ENCODE measurements around the gene GRPEL1.

DNA sequence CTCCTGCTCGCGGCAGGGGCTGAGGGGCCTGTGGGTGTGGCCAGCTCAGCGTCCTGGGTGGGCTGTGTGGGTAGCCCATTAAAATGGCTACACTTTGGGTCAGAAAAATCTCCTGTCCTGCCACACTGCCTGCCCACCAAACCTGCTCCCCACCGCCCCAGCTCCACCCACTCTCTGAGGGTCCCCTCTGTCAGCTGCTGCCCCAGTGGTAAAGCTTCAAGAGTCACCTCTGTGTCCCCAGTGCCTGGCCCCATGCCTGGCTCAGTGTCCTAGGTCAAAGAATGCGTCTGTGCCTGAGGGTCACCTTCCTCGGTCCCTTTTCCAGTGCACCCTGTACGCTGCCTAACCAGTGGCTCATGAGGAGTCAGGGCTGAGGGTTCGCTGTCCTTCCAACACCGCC is 49.6 kb downstream of the GRPEL1 start:
- TF ChIP-seq POLR2AphosphoS5 (IDR thresholded peaks at IDR 0.05; ENCODE audit: low read depth) (no peak), GABPA (IDR thresholded peaks at IDR 0.05; ENCODE audit: low read depth) (no peak), SPI1 (IDR thresholded peaks at IDR 0.05; ENCODE audit: borderline replicate concordance, low read depth) (no peak)
- TF ChIP-seq, protein P1, sequence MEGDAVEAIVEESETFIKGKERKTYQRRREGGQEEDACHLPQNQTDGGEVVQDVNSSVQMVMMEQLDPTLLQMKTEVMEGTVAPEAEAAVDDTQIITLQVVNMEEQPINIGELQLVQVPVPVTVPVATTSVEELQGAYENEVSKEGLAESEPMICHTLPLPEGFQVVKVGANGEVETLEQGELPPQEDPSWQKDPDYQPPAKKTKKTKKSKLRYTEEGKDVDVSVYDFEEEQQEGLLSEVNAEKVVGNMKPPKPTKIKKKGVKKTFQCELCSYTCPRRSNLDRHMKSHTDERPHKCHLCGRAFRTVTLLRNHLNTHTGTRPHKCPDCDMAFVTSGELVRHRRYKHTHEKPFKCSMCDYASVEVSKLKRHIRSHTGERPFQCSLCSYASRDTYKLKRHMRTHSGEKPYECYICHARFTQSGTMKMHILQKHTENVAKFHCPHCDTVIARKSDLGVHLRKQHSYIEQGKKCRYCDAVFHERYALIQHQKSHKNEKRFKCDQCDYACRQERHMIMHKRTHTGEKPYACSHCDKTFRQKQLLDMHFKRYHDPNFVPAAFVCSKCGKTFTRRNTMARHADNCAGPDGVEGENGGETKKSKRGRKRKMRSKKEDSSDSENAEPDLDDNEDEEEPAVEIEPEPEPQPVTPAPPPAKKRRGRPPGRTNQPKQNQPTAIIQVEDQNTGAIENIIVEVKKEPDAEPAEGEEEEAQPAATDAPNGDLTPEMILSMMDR (IDR thresholded peaks at IDR 0.05; ENCODE audit: insufficient read depth, low read length) = no peak
- TF ChIP-seq, protein P2, sequence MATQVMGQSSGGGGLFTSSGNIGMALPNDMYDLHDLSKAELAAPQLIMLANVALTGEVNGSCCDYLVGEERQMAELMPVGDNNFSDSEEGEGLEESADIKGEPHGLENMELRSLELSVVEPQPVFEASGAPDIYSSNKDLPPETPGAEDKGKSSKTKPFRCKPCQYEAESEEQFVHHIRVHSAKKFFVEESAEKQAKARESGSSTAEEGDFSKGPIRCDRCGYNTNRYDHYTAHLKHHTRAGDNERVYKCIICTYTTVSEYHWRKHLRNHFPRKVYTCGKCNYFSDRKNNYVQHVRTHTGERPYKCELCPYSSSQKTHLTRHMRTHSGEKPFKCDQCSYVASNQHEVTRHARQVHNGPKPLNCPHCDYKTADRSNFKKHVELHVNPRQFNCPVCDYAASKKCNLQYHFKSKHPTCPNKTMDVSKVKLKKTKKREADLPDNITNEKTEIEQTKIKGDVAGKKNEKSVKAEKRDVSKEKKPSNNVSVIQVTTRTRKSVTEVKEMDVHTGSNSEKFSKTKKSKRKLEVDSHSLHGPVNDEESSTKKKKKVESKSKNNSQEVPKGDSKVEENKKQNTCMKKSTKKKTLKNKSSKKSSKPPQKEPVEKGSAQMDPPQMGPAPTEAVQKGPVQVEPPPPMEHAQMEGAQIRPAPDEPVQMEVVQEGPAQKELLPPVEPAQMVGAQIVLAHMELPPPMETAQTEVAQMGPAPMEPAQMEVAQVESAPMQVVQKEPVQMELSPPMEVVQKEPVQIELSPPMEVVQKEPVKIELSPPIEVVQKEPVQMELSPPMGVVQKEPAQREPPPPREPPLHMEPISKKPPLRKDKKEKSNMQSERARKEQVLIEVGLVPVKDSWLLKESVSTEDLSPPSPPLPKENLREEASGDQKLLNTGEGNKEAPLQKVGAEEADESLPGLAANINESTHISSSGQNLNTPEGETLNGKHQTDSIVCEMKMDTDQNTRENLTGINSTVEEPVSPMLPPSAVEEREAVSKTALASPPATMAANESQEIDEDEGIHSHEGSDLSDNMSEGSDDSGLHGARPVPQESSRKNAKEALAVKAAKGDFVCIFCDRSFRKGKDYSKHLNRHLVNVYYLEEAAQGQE (IDR thresholded peaks at IDR 0.05; ENCODE audit: insufficient replicate concordance, low read depth) = no peak

Measured in HL-60 (cell line).